ENCODE results near the gene SLC26A1. TPM values are rescaled to one million over a fixed set of nuclear protein-coding genes. Genes with fewer than 3 reads are reported as not detected.

SLC26A1 gene
- total RNA-seq, 1 donor from 2014 or later: under 0.01 TPM

DNA sequence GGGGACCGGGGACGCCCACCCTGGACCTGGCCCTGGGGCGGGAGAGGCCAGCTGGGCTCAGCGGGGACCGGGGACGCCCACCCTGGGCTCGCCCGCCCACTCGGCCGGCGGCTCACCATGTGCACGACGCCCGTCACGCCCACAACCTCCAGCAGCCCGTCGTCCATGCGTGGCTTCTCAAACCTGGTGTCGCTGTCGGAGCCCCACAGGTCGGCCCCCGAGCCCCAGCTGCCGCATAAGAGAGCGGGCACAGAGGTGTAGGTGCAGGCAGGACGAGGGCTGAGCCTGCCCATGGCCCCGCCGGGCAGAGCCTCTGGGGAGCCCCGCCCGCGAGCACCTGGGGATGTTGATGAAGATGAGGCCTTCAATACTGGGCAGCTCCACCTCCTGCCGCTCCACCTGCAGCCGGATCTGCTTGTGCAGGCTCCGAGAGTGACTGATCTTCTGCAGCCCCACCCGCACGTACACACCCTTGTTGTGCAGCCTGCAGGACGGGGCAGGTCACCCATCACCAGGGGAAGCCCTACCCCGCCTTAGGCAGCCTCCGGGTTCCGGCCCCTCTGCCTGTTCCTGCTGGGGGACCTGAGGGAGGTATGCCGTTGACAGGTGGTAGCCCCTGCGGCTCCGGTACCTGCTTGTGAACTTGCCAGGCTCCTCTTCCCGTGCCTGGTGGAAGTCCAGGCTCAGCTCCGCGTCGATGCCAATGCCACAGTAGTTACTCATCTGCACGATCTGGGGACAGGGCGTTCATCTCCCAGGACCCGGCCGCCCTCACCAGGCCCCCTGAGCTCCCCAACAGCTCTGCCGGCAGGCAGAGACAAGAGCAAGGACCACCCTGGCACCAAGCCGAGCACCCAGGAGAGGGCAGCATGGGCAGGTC lies 31.6 kb downstream of the SLC26A1 start:
- H3K36me3 ChIP-seq (ENCODE audit: control insufficient read depth, insufficient read depth, low read length): peaks cover 19% of the 10 kb centered on the region
- TF ChIP-seq, protein P1, sequence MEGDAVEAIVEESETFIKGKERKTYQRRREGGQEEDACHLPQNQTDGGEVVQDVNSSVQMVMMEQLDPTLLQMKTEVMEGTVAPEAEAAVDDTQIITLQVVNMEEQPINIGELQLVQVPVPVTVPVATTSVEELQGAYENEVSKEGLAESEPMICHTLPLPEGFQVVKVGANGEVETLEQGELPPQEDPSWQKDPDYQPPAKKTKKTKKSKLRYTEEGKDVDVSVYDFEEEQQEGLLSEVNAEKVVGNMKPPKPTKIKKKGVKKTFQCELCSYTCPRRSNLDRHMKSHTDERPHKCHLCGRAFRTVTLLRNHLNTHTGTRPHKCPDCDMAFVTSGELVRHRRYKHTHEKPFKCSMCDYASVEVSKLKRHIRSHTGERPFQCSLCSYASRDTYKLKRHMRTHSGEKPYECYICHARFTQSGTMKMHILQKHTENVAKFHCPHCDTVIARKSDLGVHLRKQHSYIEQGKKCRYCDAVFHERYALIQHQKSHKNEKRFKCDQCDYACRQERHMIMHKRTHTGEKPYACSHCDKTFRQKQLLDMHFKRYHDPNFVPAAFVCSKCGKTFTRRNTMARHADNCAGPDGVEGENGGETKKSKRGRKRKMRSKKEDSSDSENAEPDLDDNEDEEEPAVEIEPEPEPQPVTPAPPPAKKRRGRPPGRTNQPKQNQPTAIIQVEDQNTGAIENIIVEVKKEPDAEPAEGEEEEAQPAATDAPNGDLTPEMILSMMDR (IDR thresholded peaks at IDR 0.05; ENCODE audit: insufficient read depth, low read length, severe bottlenecking): no peak
- H3K27me3 ChIP-seq (ENCODE audit: control insufficient read depth, insufficient read depth, low read length): no peaks in the 10 kb centered on the region
- DNase-seq (ENCODE audit: low read depth) (no peak), FAIRE-seq (no peak)
- no peak overlapping the region for H3K4me3 ChIP-seq (ENCODE audit: low read depth, low read length)

DNA sequence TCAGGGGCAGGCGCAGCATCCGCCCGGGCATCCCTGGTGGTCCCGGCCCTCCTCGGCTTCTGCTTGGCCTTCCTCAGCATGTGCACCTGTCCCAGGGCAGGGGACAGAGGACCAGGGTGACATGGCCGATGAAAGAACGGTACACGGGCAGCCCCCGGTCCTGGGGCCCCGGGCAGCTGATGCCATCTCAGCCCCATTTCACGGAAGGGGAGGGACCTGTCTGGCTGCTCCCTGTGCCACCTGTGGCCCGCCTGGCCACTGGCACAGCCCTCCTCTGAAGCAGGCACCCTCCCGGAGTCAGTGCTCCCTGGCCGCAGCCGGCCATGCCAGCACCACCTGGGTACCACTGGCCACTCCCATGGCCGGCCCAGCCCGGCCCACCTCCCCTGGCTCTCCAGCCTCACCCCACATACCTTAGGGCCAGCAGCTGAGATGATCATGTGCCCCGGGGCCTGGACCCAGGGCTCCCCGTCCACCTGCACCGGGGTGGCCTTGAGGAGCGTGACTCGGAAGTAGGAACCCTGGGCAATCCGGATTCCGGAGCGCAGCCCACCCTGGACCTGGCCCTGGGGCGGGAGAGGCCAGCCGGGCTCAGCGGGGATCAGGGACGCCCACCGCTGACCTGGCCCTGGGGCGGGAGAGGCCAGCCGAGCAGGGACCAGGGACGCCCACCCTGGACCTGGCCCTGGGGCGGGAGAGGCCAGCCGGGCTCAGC lies 32.4 kb downstream of the SLC26A1 start:
- DNase-seq (ENCODE audit: low read depth) (no peak), FAIRE-seq (no peak)
- TF ChIP-seq, protein P1 (IDR thresholded peaks at IDR 0.05; ENCODE audit: insufficient read depth, low read length, severe bottlenecking): no peak
- Histone ChIP-seq H3K27me3 (ENCODE audit: control insufficient read depth, insufficient read depth, low read length) (no peaks in the 10 kb centered on the region), H3K4me3 (ENCODE audit: low read depth, low read length) (no peak overlapping the region), H3K36me3 (ENCODE audit: control insufficient read depth, insufficient read depth, low read length) (peaks cover 16% of the 10 kb centered on the region)

DNA sequence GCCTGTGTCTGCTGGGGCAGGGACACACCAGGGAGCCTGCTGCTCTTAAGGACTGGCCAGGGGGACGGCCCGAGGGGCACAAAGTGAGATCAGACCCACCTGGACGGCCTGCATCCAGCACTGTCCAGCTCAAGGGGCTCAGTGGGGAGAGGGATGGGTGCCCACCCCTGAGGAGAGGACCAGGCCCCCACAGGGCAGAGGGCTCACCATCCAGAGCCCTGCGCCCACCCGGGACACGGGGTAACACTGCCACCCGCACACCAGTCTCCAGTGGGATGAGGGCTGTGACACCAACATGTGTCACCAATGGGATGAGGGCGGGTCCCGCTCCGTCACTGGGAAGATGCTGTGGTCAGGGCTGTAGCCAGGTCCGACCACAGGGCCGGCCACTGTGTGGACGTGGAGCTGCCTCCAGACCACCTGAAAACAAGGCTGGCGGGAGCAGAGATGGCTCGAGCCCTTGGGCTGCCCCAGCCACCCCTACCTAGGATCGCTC lies 33.0 kb downstream of the SLC26A1 start:
- Histone ChIP-seq H3K36me3 (ENCODE audit: control insufficient read depth, insufficient read depth, low read length) (peaks cover 14% of the 10 kb centered on the region), H3K27me3 (ENCODE audit: control insufficient read depth, insufficient read depth, low read length) (no peaks in the 10 kb centered on the region), H3K4me3 (ENCODE audit: low read depth, low read length) (no peak overlapping the region)
- TF ChIP-seq, protein P1 (IDR thresholded peaks at IDR 0.05; ENCODE audit: insufficient read depth, low read length, severe bottlenecking): no peak
- no peak for DNase-seq (ENCODE audit: low read depth)
- no peak for FAIRE-seq

DNA sequence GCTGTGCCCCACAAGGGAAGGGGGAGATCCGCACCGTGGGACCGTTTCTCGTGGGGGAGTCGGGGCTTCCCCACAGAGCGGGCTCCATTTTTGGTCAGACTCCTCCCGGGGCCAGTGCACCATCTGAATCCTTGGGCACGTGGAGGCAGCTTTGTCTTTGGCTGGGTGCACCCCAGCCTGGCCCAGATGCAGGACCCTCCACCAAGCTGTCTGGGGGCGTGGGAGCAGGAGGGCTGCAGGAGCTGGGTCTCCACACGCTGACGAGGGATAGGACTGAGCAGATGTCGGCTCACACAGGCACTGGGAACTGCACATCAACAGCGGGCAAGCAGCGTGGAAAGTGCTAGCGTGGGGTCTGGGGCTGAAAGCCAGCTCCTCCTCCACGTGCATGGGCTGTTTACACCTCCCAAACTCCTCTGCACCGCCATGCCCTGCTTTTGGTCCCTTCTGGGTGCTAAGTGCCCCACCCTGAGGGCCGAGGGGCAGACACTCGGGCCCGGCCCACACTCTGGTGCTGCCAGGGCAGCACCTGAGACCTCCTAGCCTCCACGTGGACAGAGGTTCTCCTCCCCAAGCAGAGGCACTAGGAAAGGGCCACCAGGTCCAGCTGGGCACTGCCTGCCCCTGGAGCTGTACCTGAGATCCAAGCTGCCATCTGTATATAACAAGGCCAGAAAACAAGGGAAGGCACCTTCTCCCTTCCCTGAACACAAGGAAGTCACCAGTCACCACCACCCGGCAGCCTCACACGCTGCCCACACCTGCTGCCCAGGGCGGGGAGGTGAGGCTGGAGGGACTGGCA lies 33.7 kb downstream of the SLC26A1 start:
- Histone ChIP-seq H3K27me3 (ENCODE audit: control insufficient read depth, insufficient read depth, low read length) (no peaks in the 10 kb centered on the region), H3K36me3 (ENCODE audit: control insufficient read depth, insufficient read depth, low read length) (peaks cover 10% of the 10 kb centered on the region), H3K4me3 (ENCODE audit: low read depth, low read length) (no peak overlapping the region)
- FAIRE-seq (no peak), DNase-seq (ENCODE audit: low read depth) (no peak)
- TF ChIP-seq, protein P1 (IDR thresholded peaks at IDR 0.05; ENCODE audit: insufficient read depth, low read length, severe bottlenecking): no peak

DNA sequence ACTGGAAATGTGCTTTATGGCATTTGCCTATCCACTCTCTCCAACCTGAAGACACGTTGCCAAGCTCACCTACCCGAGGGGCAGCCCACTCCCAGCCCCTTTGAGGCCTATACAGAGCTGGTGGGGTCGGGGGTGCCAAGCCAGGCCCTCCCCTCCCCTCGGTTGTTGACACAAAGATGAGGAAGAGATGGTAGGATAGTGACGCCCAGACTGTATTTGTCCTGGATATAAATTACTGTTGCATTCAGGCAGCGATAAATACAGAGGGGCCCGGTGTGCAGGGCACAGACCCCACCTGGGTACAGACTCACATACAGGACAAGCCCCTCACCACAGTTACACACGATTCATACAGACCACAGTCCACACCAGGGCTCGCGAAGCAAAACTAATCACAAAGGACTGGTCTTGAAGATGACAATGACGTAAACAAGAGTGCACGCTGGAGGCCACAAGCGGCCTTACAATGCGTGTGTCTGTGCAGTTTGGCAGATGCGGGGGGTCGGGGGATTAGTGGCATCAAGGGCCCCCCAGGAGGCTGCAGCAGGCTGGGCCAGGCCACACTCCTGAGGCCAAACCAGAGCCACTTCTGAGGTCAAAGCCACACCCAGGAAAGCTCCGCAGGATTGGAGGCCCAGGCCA lies 34.4 kb downstream of the SLC26A1 start:
- no peak for FAIRE-seq
- H3K27me3 ChIP-seq (ENCODE audit: control insufficient read depth, insufficient read depth, low read length): no peaks in the 10 kb centered on the region
- H3K4me3 ChIP-seq (ENCODE audit: low read depth, low read length): no peak overlapping the region
- DNase-seq (ENCODE audit: low read depth): no peak
- TF ChIP-seq, protein P1 (IDR thresholded peaks at IDR 0.05; ENCODE audit: insufficient read depth, low read length, severe bottlenecking): no peak
- peaks cover 8% of the 10 kb centered on the region for H3K36me3 ChIP-seq (ENCODE audit: control insufficient read depth, insufficient read depth, low read length)
